Measurements from ENCODE around the gene ARMC9.
A peak's percentile ranks its signal among the peaks of the same experiment; 100 is the strongest.

Gene ARMC9

DNA sequence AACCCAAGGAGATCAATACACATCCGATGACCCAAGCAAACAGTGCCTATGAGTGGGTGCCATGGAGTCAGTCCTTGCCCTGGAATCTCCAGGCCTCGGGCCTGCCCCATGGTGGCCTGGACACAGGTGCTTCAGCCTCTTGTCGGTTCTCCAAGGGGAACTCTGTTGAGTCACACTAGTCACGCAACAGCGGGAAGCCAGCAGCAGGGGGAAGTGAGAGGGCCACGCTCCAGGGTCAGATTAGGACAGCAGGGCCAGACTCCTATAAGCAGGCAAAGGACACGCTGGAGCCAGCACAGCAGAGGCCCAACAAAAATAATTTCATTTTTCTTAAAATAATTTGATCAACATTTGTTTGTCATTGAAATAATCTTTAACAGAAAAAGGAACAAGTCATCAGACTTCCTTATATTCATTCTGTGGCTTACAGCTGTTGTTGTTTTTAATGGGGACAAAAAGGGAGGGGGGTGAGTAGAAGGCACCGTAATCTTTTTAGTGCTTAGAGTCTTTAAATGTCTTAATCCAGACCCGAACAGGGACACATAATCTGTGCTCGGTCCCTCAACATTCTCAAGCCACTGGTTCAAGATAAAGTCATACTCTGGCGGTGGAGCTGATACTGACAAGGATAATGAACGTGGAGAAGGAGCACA lies 16.4 kb upstream of the ARMC9 start:
- peak; percentile 32; the same call in 1 of the 3 replicates for ATAC-seq
- TF ChIP-seq TCF4 (CRISPR knock-in tag; IDR thresholded peaks at IDR 0.05; ENCODE audit: borderline replicate concordance) = no peak
- TF ChIP-seq RARB (CRISPR knock-in tag; IDR thresholded peaks at IDR 0.05) = no peak
- no peak for TF ChIP-seq GLIS3 (CRISPR knock-in tag; IDR thresholded peaks at IDR 0.05)
- peak; percentile 82; the same call in 1 of the 2 replicates for TF ChIP-seq SNAI2 (CRISPR knock-in tag; IDR thresholded peaks at IDR 0.05)
- TF ChIP-seq ZFP3 (CRISPR knock-in tag; IDR thresholded peaks at IDR 0.05) = peak; percentile 51; the same call in 1 of the 2 replicates
- TF ChIP-seq ZNF8 (CRISPR knock-in tag; IDR thresholded peaks at IDR 0.05) = no peak
- TF ChIP-seq ZFP30 (CRISPR knock-in tag; IDR thresholded peaks at IDR 0.05) = no peak
- no peak for TF ChIP-seq CREB5 (CRISPR knock-in tag; IDR thresholded peaks at IDR 0.05; ENCODE audit: low read depth)

- TF ChIP-seq ZFP3 (CRISPR knock-in tag; IDR thresholded peaks at IDR 0.05) (no peak), ISL1 (CRISPR knock-in tag; IDR thresholded peaks at IDR 0.05) (no peak), GLIS3 (CRISPR knock-in tag; IDR thresholded peaks at IDR 0.05) (no peak), ZNF8 (CRISPR knock-in tag; IDR thresholded peaks at IDR 0.05) (no peak)
- TF ChIP-seq, protein P1, sequence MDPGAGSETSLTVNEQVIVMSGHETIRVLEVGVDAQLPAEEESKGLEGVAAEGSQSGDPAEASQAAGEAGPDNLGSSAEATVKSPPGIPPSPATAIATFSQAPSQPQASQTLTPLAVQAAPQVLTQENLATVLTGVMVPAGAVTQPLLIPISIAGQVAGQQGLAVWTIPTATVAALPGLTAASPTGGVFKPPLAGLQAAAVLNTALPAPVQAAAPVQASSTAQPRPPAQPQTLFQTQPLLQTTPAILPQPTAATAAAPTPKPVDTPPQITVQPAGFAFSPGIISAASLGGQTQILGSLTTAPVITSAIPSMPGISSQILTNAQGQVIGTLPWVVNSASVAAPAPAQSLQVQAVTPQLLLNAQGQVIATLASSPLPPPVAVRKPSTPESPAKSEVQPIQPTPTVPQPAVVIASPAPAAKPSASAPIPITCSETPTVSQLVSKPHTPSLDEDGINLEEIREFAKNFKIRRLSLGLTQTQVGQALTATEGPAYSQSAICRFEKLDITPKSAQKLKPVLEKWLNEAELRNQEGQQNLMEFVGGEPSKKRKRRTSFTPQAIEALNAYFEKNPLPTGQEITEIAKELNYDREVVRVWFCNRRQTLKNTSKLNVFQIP (CRISPR knock-in tag; IDR thresholded peaks at IDR 0.05; ENCODE audit: borderline replicate concordance, low read depth) = no peak
- 0 out of 3 replicates have a peak, but pooled peaks have one; percentile 16 for ATAC-seq
These were observed 15.9 kb upstream of the ARMC9 start for GRCh38 chr2:231182513-231182899.

DNA sequence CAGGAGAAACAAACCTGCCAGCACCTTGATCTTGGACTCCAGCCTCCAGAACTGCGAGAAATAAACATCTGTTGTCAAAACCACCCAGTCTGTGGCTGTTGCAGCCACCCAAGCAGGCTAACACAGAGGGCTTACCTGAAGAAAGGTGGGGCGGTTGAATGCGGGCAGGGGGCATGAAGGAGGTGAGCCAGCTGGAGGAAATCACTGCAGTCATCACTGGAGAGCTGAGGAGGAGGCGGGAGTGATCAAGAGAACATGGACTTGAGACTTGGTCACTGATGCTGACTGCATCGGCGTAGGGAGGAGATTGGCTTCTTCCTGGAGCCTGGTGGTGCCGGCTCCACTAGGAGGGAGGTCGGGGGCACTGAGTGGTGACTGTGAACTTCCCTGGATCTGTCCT lies 14.6 kb upstream of the ARMC9 start:
- TF ChIP-seq ZNF70 (CRISPR knock-in tag; IDR thresholded peaks at IDR 0.05) (no peak), ZFP3 (CRISPR knock-in tag; IDR thresholded peaks at IDR 0.05) (no peak), OSR1 (CRISPR knock-in tag; IDR thresholded peaks at IDR 0.05) (no peak)
- TF ChIP-seq, protein P1 (CRISPR knock-in tag; IDR thresholded peaks at IDR 0.05; ENCODE audit: borderline replicate concordance, low read depth) = no peak
- ATAC-seq = no peak

- TF ChIP-seq ZNF565 (CRISPR knock-in tag; conservative IDR thresholded peaks at IDR 0.05; ENCODE audit: low read depth) (no peak), PPARA (CRISPR knock-in tag; IDR thresholded peaks at IDR 0.05; ENCODE audit: borderline replicate concordance) (no peak), ZNF70 (CRISPR knock-in tag; IDR thresholded peaks at IDR 0.05) (no peak), ISL1 (CRISPR knock-in tag; IDR thresholded peaks at IDR 0.05) (no peak), SNAI2 (CRISPR knock-in tag; IDR thresholded peaks at IDR 0.05) (no peak), PATZ1 (CRISPR knock-in tag; IDR thresholded peaks at IDR 0.05; ENCODE audit: borderline replicate concordance) (no peak)
- TF ChIP-seq, protein P2, sequence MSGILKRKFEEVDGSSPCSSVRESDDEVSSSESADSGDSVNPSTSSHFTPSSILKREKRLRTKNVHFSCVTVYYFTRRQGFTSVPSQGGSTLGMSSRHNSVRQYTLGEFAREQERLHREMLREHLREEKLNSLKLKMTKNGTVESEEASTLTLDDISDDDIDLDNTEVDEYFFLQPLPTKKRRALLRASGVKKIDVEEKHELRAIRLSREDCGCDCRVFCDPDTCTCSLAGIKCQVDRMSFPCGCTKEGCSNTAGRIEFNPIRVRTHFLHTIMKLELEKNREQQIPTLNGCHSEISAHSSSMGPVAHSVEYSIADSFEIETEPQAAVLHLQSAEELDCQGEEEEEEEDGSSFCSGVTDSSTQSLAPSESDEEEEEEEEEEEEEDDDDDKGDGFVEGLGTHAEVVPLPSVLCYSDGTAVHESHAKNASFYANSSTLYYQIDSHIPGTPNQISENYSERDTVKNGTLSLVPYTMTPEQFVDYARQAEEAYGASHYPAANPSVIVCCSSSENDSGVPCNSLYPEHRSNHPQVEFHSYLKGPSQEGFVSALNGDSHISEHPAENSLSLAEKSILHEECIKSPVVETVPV (CRISPR knock-in tag; IDR thresholded peaks at IDR 0.05) = no peak
- ATAC-seq = no peak
These were observed 14.1 kb upstream of the ARMC9 start for GRCh38 chr2:231184319-231184718.

DNA sequence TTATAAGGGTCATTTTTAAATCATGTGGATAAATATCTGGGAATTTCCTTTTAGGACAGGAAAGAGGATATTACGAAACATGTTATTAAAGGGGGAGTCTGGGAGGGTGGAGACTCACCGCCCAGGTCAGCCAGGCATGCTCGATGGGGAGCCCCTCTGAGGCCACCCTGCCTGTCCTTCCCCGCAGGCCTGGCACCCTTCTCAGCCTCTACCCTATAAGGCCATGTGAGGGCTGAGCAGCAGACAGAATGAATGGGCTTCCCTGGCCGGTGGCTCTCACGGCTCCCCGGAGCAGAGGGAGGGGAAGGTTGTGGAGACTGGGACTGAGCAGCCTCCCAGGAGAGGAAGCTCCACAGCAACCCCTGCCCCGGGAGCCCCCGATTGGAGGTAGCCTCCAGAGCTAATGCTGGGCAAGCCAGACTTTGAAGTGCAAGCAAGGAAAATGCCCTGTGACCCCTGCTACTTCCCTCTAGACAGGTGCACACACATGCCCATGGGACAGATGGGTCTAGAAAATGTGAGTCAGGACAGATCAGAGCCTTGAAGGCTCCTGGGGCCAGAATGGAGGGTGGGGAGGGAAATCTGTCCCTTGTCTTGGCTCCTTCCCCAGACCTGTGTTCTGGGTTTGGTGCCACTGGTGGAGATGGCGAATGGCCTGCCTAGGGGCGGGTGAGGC lies 13.2 kb upstream of the ARMC9 start:
- no peak for ATAC-seq
- TF ChIP-seq ZNF565 (CRISPR knock-in tag; conservative IDR thresholded peaks at IDR 0.05; ENCODE audit: low read depth) = no peak
- no peak for TF ChIP-seq ESRRG (CRISPR knock-in tag; IDR thresholded peaks at IDR 0.05)
- no peak for TF ChIP-seq ZNF70 (CRISPR knock-in tag; IDR thresholded peaks at IDR 0.05)
- no peak for TF ChIP-seq RARB (CRISPR knock-in tag; IDR thresholded peaks at IDR 0.05)
- TF ChIP-seq, protein P1 (CRISPR knock-in tag; IDR thresholded peaks at IDR 0.05; ENCODE audit: borderline replicate concordance, low read depth) = no peak
- no peak for TF ChIP-seq SNAI2 (CRISPR knock-in tag; IDR thresholded peaks at IDR 0.05)
- no peak for TF ChIP-seq BACH2 (CRISPR knock-in tag; IDR thresholded peaks at IDR 0.05; ENCODE audit: borderline replicate concordance)
- no peak for TF ChIP-seq PPARA (CRISPR knock-in tag; IDR thresholded peaks at IDR 0.05; ENCODE audit: borderline replicate concordance)
- TF ChIP-seq PATZ1 (CRISPR knock-in tag; IDR thresholded peaks at IDR 0.05; ENCODE audit: borderline replicate concordance) = no peak
- no peak for TF ChIP-seq TCF4 (CRISPR knock-in tag; IDR thresholded peaks at IDR 0.05; ENCODE audit: borderline replicate concordance)
- TF ChIP-seq ZC3H10 (CRISPR knock-in tag; IDR thresholded peaks at IDR 0.05) = no peak
- TF ChIP-seq GLIS3 (CRISPR knock-in tag; IDR thresholded peaks at IDR 0.05) = no peak
- TF ChIP-seq TOX (CRISPR knock-in tag; IDR thresholded peaks at IDR 0.05; ENCODE audit: borderline replicate concordance) = no peak
